Measurements from ENCODE around the gene SMPD4.
"Not testable (repeated sequence)": the region's sequence is repeated elsewhere in the genome, so short reads cannot be mapped to it uniquely, and the experiment has no call there.

GRCh38 chr2:130193824-130194223, 12.4 kb upstream of the SMPD4 start:
- TF ChIP-seq CTCF (IDR thresholded peaks at IDR 0.05; ENCODE audit: low read depth, low read length); POLR2A (IDR thresholded peaks at IDR 0.05; ENCODE audit: extremely low read depth, insufficient read length): not testable (repeated sequence)
